K562 treated with DMSO at 1 percent for 48 hours (cell line): ENCODE measurements around the gene ACP2. TPM values are rescaled to one million over a fixed set of nuclear protein-coding genes. Genes with fewer than 3 reads are reported as not detected.

Source experiments
- total RNA-seq: library from RNA; unstranded; fragments of 300-600 nt; gene quantifications from 2 replicates; pipeline ENCODE4 v1.2.3, GENCODE V29; 2022; ENCODE audit warnings: low replicate concordance; ENCODE audit errors: extremely low read depth

ACP2 gene, protein sequence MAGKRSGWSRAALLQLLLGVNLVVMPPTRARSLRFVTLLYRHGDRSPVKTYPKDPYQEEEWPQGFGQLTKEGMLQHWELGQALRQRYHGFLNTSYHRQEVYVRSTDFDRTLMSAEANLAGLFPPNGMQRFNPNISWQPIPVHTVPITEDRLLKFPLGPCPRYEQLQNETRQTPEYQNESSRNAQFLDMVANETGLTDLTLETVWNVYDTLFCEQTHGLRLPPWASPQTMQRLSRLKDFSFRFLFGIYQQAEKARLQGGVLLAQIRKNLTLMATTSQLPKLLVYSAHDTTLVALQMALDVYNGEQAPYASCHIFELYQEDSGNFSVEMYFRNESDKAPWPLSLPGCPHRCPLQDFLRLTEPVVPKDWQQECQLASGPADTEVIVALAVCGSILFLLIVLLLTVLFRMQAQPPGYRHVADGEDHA
- total RNA-seq, result not detected in 2 replicates

GRCh38 chr11:47248664-47249377, at the start of gene ACP2:
Gene ACP2 (minus strand): TSS chr11:47248814. CDS start chr11:47248789, 25 bp downstream.

GRCh38 chr11:47269829-47270305, 21.3 kb upstream of the ACP2 start, which contains the start of gene MADD:
Gene MADD (plus strand): TSS chr11:47270133.

GRCh38 chr11:47257517-47258316, 9.1 kb upstream of the ACP2 start, which contains the start of gene NR1H3:
Gene NR1H3 (plus strand): TSS chr11:47257996. CDS start chr11:47259217, 1,221 bp downstream.

Other genes with a start within 250 kb of the ACP2 start
- 766 TPM in 1 of 2 replicates, not detected in the other for gene ARFGAP2, start 71.9 kb downstream of the ACP2 start, total RNA-seq
- gene PACSIN3, start 62.4 kb downstream of the ACP2 start, total RNA-seq, result not detected in 2 replicates
- not detected in 2 replicates for gene DDB2, start 33.8 kb downstream of the ACP2 start, total RNA-seq
- gene NR1H3, start 9.2 kb upstream of the ACP2 start, total RNA-seq, result not detected in 2 replicates
- gene MADD, start 21.3 kb upstream of the ACP2 start, total RNA-seq, result not detected in 2 replicates
- not detected in 2 replicates for gene MYBPC3, start 103.9 kb upstream of the ACP2 start, total RNA-seq
- not detected in 2 replicates for gene SPI1, start 129.7 kb upstream of the ACP2 start, total RNA-seq
- not detected in 2 replicates for gene SLC39A13, start 159.8 kb upstream of the ACP2 start, total RNA-seq
- gene PSMC3, start 177.6 kb upstream of the ACP2 start, total RNA-seq, result not detected in 2 replicates
- gene RAPSN, start 200.3 kb upstream of the ACP2 start, total RNA-seq, result not detected in 2 replicates